ENCODE measurements around the gene FBXO2.

GRCh38 chr1:11634365-11635192 is 19.6 kb downstream of the FBXO2 start:
- TF ChIP-seq RELA (IDR thresholded peaks at IDR 0.05; ENCODE audit: borderline replicate concordance, partially characterized antibody) (no peak), CTCF (IDR thresholded peaks at IDR 0.05 in 2 of 3, conservative IDR thresholded peaks at IDR 0.05 in 1 of 3; ENCODE audit: control insufficient read depth in 2 of 3, extremely low read depth in 1 of 3, insufficient read depth in 1 of 3, low read depth in 3 of 3, low read length in 3 of 3) (no peak), POLR2A (IDR thresholded peaks at IDR 0.05; ENCODE audit: low read depth, low read length) (no peak), SKIL (IDR thresholded peaks at IDR 0.05; ENCODE audit: low read depth, poor library complexity, severe bottlenecking) (no peak)

Data from GM12878 (cell line).